Activated CD8-positive, alpha-beta memory T cell treated with anti-CD3 and anti-CD28 coated beads for 24 hours (primary cell): Measurements from ENCODE around the gene TUBG1.
"Not testable (repeated sequence)": the region's sequence is repeated elsewhere in the genome, so short reads cannot be mapped to it uniquely, and the experiment has no call there.

ENCODE experiments used
- DNase-seq: peaks from one replicate; pipeline ENCODE4 v3.0.0-alpha.2; 2020

Gene TUBG1

GRCh38 chr17:42627032-42627764 is 17.7 kb downstream of the TUBG1 start:
- not testable (repeated sequence) for DNase-seq

GRCh38 chr17:42629411-42630009 is 20.0 kb downstream of the TUBG1 start:
- no peak for DNase-seq

- DNase-seq: no peak
Measured at GRCh38 chr17:42632949-42633444, 23.5 kb downstream of the TUBG1 start.

- DNase-seq: no peak
Measured at GRCh38 chr17:42639525-42640113, 30.1 kb downstream of the TUBG1 start.

GRCh38 chr17:42640121-42640520 is 30.6 kb downstream of the TUBG1 start:
- DNase-seq: no peak

GRCh38 chr17:42642336-42642735 is 32.9 kb downstream of the TUBG1 start:
- no peak for DNase-seq

- DNase-seq: no peak
Measured at GRCh38 chr17:42647778-42648177, 38.3 kb downstream of the TUBG1 start.

- no peak for DNase-seq
Measured at GRCh38 chr17:42651392-42651791, 41.9 kb downstream of the TUBG1 start.

GRCh38 chr17:42653179-42654124 is 44.0 kb downstream of the TUBG1 start:
- DNase-seq: no peak

- DNase-seq: no peak
Measured at GRCh38 chr17:42655528-42655927, 46.0 kb downstream of the TUBG1 start.

- DNase-seq: no peak
Measured at GRCh38 chr17:42657824-42658588, 48.5 kb downstream of the TUBG1 start.

- peak; percentile 94 for DNase-seq
Measured at GRCh38 chr17:42659079-42659931, 49.8 kb downstream of the TUBG1 start, which contains the start of gene TUBG2. Gene TUBG2 (plus strand): TSS chr17:42659284. CDS start chr17:42659504, 220 bp downstream.

GRCh38 chr17:42659932-42660274 is 50.4 kb downstream of the TUBG1 start:
- not testable (repeated sequence) for DNase-seq

- no peak for DNase-seq
Measured at GRCh38 chr17:42660692-42661345, 51.3 kb downstream of the TUBG1 start.
